SK-N-MC (cell line): ENCODE data around the gene COPZ2.
"Not testable (repeated sequence)": the region's sequence is repeated elsewhere in the genome, so short reads cannot be mapped to it uniquely, and the experiment has no call there.

Source experiments
- EZH2 ChIP-seq: fragments of 200-600 bp; sonication (generic); IDR thresholded peaks from one replicate; pipeline ENCODE4 v1.6.1; 2017; ENCODE audit warnings: antibody characterized with exemption
- POLR2AphosphoS5 ChIP-seq: IDR thresholded peaks from 2 replicates; pipeline ENCODE4 v1.6.1; 2012; ENCODE audit warnings: mild to moderate bottlenecking, low read depth, low read length, borderline replicate concordance

DNA sequence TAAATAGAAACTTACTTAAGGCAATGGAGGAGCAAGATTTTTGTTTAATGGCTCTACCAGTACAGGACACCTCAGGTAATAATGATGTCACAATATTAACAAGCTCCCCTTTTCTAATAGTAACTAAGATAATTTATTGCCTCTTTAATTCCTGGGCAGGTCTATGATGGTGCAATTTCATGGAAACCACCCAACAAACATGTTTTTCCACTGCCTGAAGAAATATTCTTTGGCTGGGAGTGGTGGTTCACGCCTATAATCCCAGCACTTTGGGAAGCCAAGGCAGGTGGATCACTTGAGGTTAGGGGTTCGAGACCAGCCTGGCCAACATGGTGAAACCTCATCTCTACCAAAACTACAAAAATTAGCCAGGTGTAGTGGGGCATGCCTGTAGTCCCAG lies 30.2 kb upstream of the COPZ2 start:
- TF ChIP-seq POLR2AphosphoS5, EZH2: not testable (repeated sequence)
